Esophagus muscularis mucosa (tissue), 3 donors: ENCODE data around the gene SNX9.

Source experiments
- POLR2A ChIP-seq: fragments of 450-650 bp; IDR thresholded peaks from one replicate; pipeline ENCODE4 v1.6.1; 2017; ENCODE audit warnings: antibody characterized with exemption, moderate library complexity, mild to moderate bottlenecking, low read depth
- TF ChIP-seq, protein P1 (sequence below), 3 experiments: fragments of 200-600 bp in 2 of 3; fragments of 450-650 bp in 1 of 3; sonication (generic) in 2 of 3; IDR thresholded peaks; one replicate each; pipeline ENCODE4 v1.5.1; 2017 to 2019; ENCODE audit warnings: antibody characterized with exemption in 3 of 3, mild to moderate bottlenecking in 2 of 3, moderate library complexity in 1 of 3

DNA sequence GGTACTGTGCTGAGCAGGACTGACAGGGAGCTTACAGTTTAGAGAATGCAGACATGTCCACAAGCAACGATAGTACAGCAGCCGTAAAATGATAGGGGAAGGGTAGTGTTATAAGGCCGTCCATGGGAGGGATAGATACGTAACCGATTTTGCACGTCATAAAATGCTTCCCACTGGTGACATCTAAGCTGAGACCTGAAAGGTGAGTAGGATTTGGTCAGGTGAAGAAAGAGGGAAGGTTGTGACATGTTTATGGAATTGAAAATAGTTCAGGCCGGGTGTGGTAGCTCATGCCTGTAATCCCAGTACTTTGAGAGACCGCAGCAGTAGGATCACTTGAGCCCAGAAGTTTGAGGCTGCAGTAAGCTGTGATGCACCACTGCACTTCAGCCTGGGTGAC, 25.6 kb downstream of the SNX9 start:
- TF ChIP-seq, protein P1, sequence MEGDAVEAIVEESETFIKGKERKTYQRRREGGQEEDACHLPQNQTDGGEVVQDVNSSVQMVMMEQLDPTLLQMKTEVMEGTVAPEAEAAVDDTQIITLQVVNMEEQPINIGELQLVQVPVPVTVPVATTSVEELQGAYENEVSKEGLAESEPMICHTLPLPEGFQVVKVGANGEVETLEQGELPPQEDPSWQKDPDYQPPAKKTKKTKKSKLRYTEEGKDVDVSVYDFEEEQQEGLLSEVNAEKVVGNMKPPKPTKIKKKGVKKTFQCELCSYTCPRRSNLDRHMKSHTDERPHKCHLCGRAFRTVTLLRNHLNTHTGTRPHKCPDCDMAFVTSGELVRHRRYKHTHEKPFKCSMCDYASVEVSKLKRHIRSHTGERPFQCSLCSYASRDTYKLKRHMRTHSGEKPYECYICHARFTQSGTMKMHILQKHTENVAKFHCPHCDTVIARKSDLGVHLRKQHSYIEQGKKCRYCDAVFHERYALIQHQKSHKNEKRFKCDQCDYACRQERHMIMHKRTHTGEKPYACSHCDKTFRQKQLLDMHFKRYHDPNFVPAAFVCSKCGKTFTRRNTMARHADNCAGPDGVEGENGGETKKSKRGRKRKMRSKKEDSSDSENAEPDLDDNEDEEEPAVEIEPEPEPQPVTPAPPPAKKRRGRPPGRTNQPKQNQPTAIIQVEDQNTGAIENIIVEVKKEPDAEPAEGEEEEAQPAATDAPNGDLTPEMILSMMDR (IDR thresholded peaks at IDR 0.05), result no peak
- no peak for TF ChIP-seq POLR2A
